Subcutaneous adipose tissue (tissue), 4 donors: ENCODE measurements around the gene SYNDIG1. TPM values are rescaled to one million over a fixed set of nuclear protein-coding genes. Genes with fewer than 3 reads are reported as not detected.

Experiments used
- total RNA-seq, 4 donors: library from RNA; depleted of rRNA; stranded (reverse); fragments of >200 nt; gene quantifications; one replicate each; pipeline ENCODE4 v1.1.0, GENCODE V29; 2016
- TF ChIP-seq, protein P1 (sequence below): fragments of 450-650 bp; IDR thresholded peaks from one replicate; pipeline ENCODE4 v1.5.1; 2016; ENCODE audit warnings: low read depth, mild to moderate bottlenecking, control low read depth, antibody characterized with exemption, moderate library complexity

The SYNDIG1 gene
- total RNA-seq, 4 donors from 2014 or later = 0.17 to 1.5 TPM; not detected in 2

DNA sequence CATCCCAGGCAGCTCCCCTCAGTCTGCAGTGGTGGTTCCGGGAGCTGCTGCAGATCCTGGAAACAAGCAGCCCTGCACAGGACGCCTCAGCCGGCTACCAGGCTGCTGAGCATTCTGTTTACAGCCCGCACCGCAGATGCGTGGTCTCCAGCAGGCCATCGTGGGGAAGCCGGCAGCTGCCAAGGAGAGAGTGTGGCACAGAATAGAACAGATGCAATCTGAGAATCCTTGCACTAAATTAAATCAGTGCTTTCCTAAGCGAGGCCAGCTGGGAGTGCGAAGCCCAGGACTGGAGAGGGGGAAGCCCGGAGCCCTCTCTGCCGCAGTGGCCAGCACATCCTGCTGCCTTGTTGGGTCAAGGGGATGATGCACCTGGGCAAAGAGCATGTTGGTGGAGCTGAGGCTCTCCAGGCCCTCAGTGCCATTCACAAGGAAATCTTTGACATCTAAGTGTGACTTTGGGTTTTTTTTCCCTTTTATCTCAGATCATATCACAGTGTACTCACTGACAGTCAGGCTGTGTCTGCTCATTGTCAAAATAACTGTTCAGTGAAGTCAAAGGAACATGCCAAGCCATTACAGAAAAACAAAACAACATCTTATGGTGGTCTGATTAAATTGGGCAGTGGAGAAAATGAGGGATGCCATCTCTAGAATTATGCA, 118.1 kb downstream of the SYNDIG1 start:
- TF ChIP-seq, protein P1, sequence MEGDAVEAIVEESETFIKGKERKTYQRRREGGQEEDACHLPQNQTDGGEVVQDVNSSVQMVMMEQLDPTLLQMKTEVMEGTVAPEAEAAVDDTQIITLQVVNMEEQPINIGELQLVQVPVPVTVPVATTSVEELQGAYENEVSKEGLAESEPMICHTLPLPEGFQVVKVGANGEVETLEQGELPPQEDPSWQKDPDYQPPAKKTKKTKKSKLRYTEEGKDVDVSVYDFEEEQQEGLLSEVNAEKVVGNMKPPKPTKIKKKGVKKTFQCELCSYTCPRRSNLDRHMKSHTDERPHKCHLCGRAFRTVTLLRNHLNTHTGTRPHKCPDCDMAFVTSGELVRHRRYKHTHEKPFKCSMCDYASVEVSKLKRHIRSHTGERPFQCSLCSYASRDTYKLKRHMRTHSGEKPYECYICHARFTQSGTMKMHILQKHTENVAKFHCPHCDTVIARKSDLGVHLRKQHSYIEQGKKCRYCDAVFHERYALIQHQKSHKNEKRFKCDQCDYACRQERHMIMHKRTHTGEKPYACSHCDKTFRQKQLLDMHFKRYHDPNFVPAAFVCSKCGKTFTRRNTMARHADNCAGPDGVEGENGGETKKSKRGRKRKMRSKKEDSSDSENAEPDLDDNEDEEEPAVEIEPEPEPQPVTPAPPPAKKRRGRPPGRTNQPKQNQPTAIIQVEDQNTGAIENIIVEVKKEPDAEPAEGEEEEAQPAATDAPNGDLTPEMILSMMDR = no peak

DNA sequence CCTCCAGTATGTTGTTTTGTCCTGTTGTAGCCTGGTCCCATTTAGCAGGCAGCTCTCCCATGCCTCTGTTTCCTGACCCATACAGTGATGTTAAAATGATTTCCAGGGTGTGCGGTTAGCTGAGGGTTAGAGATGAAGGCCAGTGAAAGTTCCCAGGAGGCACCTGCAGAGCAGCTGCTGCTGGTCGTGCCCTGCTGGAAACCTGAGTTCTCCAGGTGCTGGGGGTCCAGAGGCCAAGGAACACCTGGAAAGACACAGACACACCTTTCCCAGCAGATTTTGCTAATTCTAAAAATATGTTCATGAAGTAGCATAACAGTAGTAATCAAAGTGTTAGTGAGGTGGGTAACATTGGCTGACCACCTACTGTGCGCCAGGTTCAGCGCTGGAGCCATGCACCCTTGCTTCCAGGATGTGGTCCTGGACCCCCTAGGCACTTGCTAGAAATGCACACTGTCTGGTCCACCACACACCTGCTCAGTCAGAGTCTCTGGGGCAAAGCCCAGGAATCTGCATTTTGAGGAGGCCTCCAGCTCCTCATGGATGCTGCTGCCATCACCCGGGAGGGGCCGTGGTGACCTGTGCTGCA, 118.7 kb downstream of the SYNDIG1 start:
- TF ChIP-seq, protein P1 = no peak

DNA sequence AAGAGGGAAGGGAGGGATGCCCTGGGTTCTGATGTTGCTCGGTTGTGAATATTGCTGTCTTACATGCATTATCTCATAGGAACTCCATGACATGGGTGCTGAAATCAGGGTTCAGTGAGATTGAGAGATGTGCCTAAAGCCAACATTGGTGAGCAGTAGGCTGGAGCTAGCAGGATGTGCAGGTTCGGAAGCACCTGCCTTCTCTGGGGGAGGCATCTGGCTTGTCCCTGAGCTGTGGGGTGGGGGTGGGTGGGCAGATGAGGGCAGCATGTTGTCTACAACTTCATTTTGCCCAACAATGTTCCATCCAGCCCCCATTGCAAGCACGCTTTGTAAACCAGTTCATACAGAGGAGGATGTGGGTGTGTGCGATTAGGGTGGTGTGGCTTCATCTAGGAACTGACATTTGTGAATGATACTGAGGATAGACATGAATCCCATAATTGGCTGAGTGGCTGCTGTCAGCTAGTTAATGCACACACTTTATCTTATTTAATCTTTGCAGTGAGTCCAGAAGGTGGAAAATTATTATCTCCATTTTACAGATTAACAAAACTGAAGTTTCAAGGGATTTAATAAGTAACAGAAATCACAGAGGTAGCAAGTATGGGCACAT, 119.4 kb downstream of the SYNDIG1 start:
- TF ChIP-seq, protein P1 = no peak

DNA sequence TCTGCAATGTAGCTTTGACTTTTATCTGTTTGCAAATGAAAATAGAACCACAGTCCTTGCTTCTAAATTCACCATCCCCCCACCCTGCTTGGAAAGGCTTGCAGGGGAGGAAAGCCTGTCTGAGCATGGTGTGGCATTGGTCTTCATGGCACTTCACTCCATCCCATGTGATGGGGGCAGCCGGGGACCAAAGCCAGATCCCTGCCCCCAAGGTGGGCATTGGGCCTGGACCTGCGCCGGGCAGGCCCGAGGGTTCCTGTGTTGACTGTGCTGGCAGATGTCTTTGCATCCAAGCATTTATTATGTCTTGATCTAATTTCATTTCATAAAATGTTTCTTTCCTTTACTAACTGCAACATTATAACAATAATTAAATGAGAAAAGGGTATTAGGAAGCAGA, 120.0 kb downstream of the SYNDIG1 start:
- TF ChIP-seq, protein P1 = no peak

DNA sequence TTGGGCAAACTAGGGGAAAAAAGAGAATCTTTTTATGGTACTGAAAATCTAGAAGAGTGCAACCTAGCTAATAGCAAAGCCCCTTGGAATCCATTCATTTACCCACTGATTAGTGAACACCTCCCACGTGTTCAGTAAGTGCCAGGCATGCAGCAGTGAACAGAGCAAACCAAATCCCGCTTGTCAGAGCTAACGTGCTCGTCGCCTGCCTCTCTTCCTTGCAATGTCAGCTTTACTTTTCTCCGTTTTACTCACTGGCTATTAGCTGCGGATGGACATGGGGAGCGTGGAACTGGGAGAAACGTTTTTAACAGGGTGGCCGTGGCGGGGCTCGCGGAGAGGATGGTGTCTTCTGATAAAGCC, 120.4 kb downstream of the SYNDIG1 start:
- TF ChIP-seq, protein P1 = no peak

DNA sequence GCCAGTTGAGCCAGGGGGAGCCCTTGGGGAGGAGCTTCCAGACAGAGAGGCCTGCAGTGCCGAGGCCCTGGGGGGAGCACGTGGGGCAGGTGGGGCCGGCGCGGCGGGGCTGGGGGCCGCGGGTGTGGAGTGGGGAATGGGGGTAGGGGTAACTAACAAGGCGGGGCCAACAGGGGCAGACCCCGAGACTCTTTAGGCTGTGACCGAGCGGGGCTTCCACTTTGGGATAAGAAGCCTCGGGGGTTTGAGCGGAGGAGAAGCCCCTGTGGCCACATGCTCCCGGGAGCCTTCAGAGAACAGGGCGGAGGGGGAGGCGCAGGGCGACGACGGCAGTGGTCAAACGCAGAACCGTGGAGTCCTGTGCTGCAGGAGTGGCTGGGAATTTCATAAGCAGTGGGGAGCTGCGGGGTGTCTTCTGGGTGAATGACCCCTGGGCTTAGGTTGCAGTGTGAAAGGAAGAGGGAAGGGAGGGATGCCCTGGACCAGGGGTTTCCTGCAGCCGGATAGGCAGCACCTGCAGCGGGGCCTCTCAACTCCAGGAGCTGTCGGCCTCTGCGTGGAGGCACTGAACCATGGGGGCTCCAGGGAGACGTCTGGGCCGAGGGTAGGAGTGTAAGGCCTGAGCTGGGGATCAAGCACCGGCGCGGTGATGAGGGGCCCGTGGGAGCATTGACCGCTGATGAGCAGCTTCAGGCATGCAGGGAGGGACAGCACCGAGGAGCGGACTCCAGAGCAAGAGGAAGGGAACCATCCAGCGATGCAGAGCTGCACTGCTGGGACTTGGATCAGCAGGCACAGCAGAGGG, 121.0 kb downstream of the SYNDIG1 start:
- TF ChIP-seq, protein P1 = no peak

DNA sequence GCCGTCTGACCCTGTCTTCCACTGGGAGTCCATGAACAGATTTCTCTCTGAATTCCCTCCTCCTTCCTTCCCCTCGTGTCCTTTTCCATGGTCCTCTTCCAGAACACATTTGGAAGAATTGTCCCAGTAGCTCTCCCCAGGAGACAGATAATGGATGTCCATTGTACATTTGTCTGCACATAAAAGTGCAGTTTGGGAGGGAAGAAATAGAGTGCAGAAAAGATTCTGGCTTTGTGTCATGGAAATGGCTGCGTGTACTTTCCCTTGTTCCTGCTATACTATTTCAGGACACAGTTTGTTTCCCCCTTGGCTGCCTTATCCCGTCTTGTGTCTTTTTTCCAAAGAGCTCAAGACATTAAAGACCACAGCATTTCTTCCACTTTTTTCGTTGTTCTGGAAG, 127.6 kb downstream of the SYNDIG1 start:
- TF ChIP-seq, protein P1 = no peak
